Measurements from ENCODE around the gene ITGB2. TPM values are rescaled to one million over a fixed set of nuclear protein-coding genes. Genes with fewer than 3 reads are reported as not detected.

ITGB2 gene
- total and polyA plus RNA-seq, 7 donors, result 2.5 to 11.7 (median 8.3) TPM

DNA sequence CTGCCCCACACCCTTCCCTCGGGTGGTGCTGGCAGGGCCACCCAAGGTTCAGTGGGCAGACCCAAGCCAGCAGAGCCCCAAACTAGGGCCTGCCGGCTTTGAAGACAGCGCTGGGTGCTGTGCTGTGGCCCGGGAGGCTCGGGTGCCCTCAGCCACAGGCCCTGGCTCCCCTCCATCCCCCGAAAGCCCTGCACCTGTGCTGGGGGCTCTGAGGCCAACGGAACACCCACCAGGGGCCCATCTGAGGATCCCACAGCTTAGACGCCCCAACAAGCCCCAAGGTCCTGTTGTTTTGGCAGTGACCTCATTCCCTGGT is 8.6 kb downstream of the ITGB2 start:
- intact Hi-C loops (cut with DNase I), result no loop called here
- TF ChIP-seq, protein P1, sequence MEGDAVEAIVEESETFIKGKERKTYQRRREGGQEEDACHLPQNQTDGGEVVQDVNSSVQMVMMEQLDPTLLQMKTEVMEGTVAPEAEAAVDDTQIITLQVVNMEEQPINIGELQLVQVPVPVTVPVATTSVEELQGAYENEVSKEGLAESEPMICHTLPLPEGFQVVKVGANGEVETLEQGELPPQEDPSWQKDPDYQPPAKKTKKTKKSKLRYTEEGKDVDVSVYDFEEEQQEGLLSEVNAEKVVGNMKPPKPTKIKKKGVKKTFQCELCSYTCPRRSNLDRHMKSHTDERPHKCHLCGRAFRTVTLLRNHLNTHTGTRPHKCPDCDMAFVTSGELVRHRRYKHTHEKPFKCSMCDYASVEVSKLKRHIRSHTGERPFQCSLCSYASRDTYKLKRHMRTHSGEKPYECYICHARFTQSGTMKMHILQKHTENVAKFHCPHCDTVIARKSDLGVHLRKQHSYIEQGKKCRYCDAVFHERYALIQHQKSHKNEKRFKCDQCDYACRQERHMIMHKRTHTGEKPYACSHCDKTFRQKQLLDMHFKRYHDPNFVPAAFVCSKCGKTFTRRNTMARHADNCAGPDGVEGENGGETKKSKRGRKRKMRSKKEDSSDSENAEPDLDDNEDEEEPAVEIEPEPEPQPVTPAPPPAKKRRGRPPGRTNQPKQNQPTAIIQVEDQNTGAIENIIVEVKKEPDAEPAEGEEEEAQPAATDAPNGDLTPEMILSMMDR (IDR thresholded peaks at IDR 0.05), result no peak
- WGBS, 3 donors, result 55 to 78% (median 59%) methylated on average over 8 of the region's 8 CpGs
- Histone ChIP-seq H3K36me3 (ENCODE audit: insufficient read depth in 1 of 2, low read depth in 1 of 2) (no peaks in the 10 kb centered on the region), H3K27ac (no peak overlapping the region), H3K4me1 (peaks cover 9% of the 10 kb centered on the region), H3K27me3 (ENCODE audit: insufficient read depth in 3 of 3, low read length in 2 of 3) (no peaks in the 10 kb centered on the region), H3K4me3 (no peak overlapping the region), H3K9me3 (no peaks in the 10 kb centered on the region)
- peak in 2 of 4 donors; percentile 13 to 18 for ATAC-seq
- DNase-seq, result no peak

- ATAC-seq, result peak; percentile 56 to 77 (median 66)
- no peaks in the 10 kb centered on the region for H3K27me3 ChIP-seq (ENCODE audit: insufficient read depth in 3 of 3, low read length in 2 of 3)
- WGBS, 3 donors, result 39 to 58% (median 42%) methylated on average over 18 to 19 of the region's 19 CpGs
- no peaks in the 10 kb centered on the region for H3K9me3 ChIP-seq
- peak; percentile 56 to 79 for DNase-seq
- TF ChIP-seq, protein P1 (IDR thresholded peaks at IDR 0.05), result no peak
- peaks cover 9% of the 10 kb centered on the region for H3K4me1 ChIP-seq
- no peaks in the 10 kb centered on the region for H3K36me3 ChIP-seq (ENCODE audit: insufficient read depth in 1 of 2, low read depth in 1 of 2)
- intact Hi-C loops (cut with DNase I), result no loop called here
- H3K4me3 ChIP-seq, result no peak overlapping the region
- H3K27ac ChIP-seq, result no peak overlapping the region
Measured at GRCh38 chr21:44911384-44912157, 9.1 kb downstream of the ITGB2 start.

- DNase-seq (no peak), ATAC-seq (no peak)
- TF ChIP-seq, protein P1 (IDR thresholded peaks at IDR 0.05), result no peak
- Histone ChIP-seq H3K27ac (no peak overlapping the region), H3K4me1 (peaks cover 9% of the 10 kb centered on the region), H3K27me3 (ENCODE audit: insufficient read depth in 3 of 3, low read length in 2 of 3) (no peaks in the 10 kb centered on the region), H3K4me3 (no peak overlapping the region), H3K9me3 (no peaks in the 10 kb centered on the region), H3K36me3 (ENCODE audit: insufficient read depth in 1 of 2, low read depth in 1 of 2) (no peaks in the 10 kb centered on the region)
- intact Hi-C loops (cut with DNase I), result no loop called here
- WGBS, 3 donors, result 44 to 56% (median 48%) methylated on average over 10 of the region's 10 CpGs
Measured at GRCh38 chr21:44911068-44911383, 9.7 kb downstream of the ITGB2 start.

GRCh38 chr21:44910229-44911067 is 10.3 kb downstream of the ITGB2 start:
- no peak overlapping the region for H3K4me3 ChIP-seq
- DNase-seq, result no peak
- intact Hi-C loops (cut with DNase I), result no loop called here
- TF ChIP-seq, protein P1 (IDR thresholded peaks at IDR 0.05), result no peak
- peaks cover 9% of the 10 kb centered on the region for H3K4me1 ChIP-seq
- ATAC-seq, result peak in 2 of 4 donors; percentile 12 to 22
- no peaks in the 10 kb centered on the region for H3K27me3 ChIP-seq (ENCODE audit: insufficient read depth in 3 of 3, low read length in 2 of 3)
- H3K27ac ChIP-seq, result no peak overlapping the region
- H3K36me3 ChIP-seq (ENCODE audit: insufficient read depth in 1 of 2, low read depth in 1 of 2), result no peaks in the 10 kb centered on the region
- WGBS, 3 donors, result 56 to 74% (median 59%) methylated on average over 26 to 27 of the region's 27 CpGs
- no peaks in the 10 kb centered on the region for H3K9me3 ChIP-seq
